Gastroesophageal sphincter (tissue), 4 donors: ENCODE measurements around the gene SLC29A4. TPM values are rescaled to one million over a fixed set of nuclear protein-coding genes. Genes with fewer than 3 reads are reported as not detected.
A peak's percentile ranks its signal among the peaks of the same experiment; 100 is the strongest.
"Not testable (repeated sequence)": the region's sequence is repeated elsewhere in the genome, so short reads cannot be mapped to it uniquely, and the experiment has no call there.

Source experiments
- ATAC-seq: fragments of 150-250 bp; one replicate; pipeline ENCODE4 v1.9.1; 2016; ENCODE audit warnings: mild to moderate bottlenecking, moderate library complexity
- H3K27ac ChIP-seq, 4 donors: fragments of 200-600 bp; sonication (generic) in 3 of 4; 1 replicate in 3 of 4; 2 replicates in 1 of 4; pipeline ENCODE4 v1.5.1; 2016 to 2019
- H3K27me3 ChIP-seq: fragments of 200-600 bp; sonication (generic); one replicate; pipeline ENCODE4 v1.5.1; 2019
- H3K36me3 ChIP-seq, 2 donors: fragments of 200-600 bp; sonication (generic); one replicate each; pipeline ENCODE4 v1.5.1; 2019; ENCODE audit warnings: control low read depth in 1 of 2
- H3K4me1 ChIP-seq, 3 donors: fragments of 200-600 bp; sonication (generic); 1 replicate in 2 of 3; 2 replicates in 1 of 3; pipeline ENCODE4 v1.5.1; 2016 to 2019; ENCODE audit warnings: control low read depth in 2 of 3
- H3K4me3 ChIP-seq, 2 donors: fragments of 200-600 bp; sonication (generic); one replicate each; pipeline ENCODE4 v1.5.1; 2019; ENCODE audit warnings: mild to moderate bottlenecking in 1 of 2, moderate library complexity in 1 of 2
- H3K9me3 ChIP-seq, 3 donors: fragments of 200-600 bp; sonication (generic); one replicate each; pipeline ENCODE4 v1.5.1; 2017 to 2019; ENCODE audit warnings: control low read depth in 2 of 3
- EP300 ChIP-seq: sonication (generic); formaldehyde crosslinking; IDR thresholded peaks from one replicate; pipeline ENCODE4 v1.6.1; 2017; ENCODE audit warnings: antibody characterized with exemption, mild to moderate bottlenecking
- POLR2A ChIP-seq, 2 donors: fragments of 450-650 bp; IDR thresholded peaks; one replicate each; pipeline ENCODE4 v1.6.1; 2017; ENCODE audit warnings: antibody characterized with exemption in 2 of 2, mild to moderate bottlenecking in 2 of 2, moderate library complexity in 1 of 2
- POLR2AphosphoS5 ChIP-seq: sonication (generic); formaldehyde crosslinking; IDR thresholded peaks from one replicate; pipeline ENCODE4 v1.6.1; 2017; ENCODE audit warnings: antibody characterized with exemption
- WGBS, 2 donors: methylation state at CpG; one replicate each; pipeline ENCODE4 v1.1.5; 2018; ENCODE audit warnings: low coverage in 1 of 2; 5-methylcytosine and 5-hydroxymethylcytosine counted together
- total RNA-seq, 4 donors: library from RNA; depleted of rRNA; stranded (reverse); fragments of >200 nt; gene quantifications; one replicate each; pipeline ENCODE4 v1.1.0, GENCODE V29; 2016
- TF ChIP-seq, protein P1 (sequence below), 4 experiments: fragments of 200-600 bp in 2 of 4; fragments of 450-650 bp in 2 of 4; sonication (generic) in 1 of 4; IDR thresholded peaks; one replicate each; pipeline ENCODE4 v1.5.1; 2017 to 2019; ENCODE audit warnings: antibody characterized with exemption in 4 of 4, mild to moderate bottlenecking in 2 of 4, moderate library complexity in 2 of 4

SLC29A4 gene
- total RNA-seq, 4 donors from 2014 or later, result 1.1 to 4.7 (median 2.4) TPM

DNA sequence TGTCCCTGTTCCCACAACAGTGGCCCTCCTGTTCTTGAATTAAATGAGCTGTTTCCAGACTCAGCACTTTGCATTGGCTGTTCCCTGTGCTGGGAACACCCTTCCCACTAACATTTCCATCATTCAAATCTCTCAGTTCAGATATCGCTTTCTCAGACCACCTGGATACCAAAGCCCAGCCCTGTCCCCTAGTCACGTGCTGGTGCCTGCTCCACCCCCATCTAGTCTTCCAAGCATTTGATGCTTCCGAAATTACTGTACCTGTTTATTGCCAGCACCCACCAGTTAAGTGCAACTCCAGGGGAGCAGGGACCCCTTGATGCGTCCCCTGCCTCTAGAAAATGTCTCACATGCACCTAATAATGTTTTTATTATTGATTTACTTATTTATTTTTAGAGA is 3.0 kb upstream of the SLC29A4 start:
- Histone ChIP-seq H3K9me3 (no peaks in the 10 kb centered on the region), H3K4me3 (no peak overlapping the region), H3K27ac (peak overlapping the region in 2 of 4 donors; percentile 38 to 40), H3K27me3 (no peaks in the 10 kb centered on the region), H3K36me3 (no peaks in the 10 kb centered on the region), H3K4me1 (peaks cover 0 to 44% (median 12%) of the 10 kb centered on the region in 3 donors)
- ATAC-seq, result no peak
- WGBS, 2 donors, result 84 to 94% methylated on average over 4 of the region's 4 CpGs
- TF ChIP-seq, protein P1, sequence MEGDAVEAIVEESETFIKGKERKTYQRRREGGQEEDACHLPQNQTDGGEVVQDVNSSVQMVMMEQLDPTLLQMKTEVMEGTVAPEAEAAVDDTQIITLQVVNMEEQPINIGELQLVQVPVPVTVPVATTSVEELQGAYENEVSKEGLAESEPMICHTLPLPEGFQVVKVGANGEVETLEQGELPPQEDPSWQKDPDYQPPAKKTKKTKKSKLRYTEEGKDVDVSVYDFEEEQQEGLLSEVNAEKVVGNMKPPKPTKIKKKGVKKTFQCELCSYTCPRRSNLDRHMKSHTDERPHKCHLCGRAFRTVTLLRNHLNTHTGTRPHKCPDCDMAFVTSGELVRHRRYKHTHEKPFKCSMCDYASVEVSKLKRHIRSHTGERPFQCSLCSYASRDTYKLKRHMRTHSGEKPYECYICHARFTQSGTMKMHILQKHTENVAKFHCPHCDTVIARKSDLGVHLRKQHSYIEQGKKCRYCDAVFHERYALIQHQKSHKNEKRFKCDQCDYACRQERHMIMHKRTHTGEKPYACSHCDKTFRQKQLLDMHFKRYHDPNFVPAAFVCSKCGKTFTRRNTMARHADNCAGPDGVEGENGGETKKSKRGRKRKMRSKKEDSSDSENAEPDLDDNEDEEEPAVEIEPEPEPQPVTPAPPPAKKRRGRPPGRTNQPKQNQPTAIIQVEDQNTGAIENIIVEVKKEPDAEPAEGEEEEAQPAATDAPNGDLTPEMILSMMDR (IDR thresholded peaks at IDR 0.05), result no peak
- TF ChIP-seq EP300, result no peak
- no peak for TF ChIP-seq POLR2A (IDR thresholded peaks at IDR 0.05)
- no peak for TF ChIP-seq POLR2AphosphoS5

DNA sequence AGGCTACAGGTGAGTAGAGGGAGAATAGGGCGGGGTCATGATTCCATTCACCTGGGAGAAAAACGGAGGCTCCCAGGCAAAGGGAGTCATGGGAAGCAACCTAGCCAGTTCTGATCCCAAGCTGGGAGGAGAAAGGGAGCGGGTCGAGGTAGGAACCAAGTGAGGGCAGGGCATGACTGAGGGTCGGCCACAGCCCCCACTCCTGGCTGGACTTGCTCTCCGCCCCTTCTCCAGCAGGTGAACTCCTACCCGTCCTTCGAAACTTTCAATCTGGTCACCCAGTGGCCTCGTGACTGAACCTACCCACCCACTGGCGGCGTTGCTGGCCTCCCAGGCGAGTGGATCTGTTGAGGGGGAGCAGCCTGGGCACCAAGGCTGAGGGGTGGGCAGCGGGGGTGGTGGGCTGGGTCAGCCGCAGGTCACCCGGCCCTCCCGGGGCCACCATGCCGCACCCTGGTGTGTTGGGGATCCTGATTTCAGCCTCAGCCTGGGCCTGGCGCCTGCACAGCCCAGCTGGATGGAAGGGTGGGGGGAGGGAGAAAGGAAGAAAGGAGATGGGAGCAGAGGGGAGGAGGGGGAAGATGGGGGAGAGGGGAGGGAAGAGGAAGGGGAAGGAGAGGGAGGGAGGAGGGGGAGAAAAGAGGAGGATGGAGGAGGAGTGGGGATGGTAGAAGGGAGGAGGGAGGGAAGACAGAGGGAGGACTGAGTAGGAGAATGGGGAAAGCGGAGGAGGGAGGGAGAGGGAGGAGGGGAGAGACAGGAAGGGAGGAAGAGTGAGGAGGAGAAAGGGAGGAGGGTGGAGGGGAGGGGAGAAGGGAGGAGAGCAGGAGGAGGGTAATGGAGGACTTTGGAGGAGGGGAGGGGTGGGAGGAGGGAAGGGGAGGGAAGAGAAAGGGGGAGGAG is 894 bp upstream of the SLC29A4 start:
- WGBS, 2 donors, result 54 to 73% methylated on average over 3 to 6 of the region's 19 CpGs
- not testable (repeated sequence) for H3K27ac ChIP-seq, H3K36me3 ChIP-seq, ATAC-seq, H3K9me3 ChIP-seq, H3K4me3 ChIP-seq, H3K27me3 ChIP-seq
- H3K4me1 ChIP-seq, result peaks cover 0 to 32% (median 5%) of the 10 kb centered on the region in 3 donors

DNA sequence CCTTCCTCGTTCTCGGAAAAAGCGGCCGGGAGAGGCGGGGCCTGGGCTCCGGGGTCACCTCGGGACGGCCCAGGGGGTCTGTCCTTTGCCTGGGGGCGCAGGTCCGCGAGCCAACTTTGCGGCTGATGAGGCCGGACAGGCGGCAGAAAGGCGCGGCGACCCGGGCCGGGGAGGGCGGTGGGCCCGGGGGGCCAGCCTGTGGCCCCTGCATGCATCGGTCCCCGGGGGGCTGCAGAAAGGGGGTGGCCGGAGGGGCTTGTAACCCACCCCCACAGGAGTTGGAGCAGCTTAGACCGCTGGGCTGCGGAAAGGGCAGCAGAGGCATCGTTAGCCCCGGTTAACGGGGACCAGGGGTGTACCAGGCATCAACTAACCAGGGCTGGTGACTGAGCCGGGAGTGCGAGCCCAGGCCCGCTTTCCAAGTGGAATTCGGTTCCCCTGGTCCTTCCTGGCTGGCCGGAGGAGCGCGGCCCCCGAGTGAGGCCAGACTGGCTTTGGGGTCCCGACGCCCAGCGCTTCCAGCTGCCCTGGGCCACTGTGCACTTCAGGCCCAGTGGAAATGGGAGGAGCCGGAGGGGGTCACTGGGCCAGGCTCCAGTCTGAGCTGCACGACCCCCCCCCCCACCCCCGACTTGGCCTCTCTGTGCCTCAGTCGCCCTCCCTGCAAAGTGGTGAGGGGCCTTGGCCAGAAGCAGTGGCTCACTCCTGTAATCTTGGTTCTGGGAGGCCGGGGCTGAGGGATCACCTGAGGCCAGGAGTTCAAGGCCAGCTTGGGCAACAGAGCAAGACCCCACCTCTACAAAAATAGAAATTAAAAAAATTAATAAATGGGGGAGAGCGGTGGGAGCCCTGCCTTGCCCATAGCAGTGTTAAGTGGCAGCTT is 919 bp downstream of the SLC29A4 start:
- TF ChIP-seq POLR2A (IDR thresholded peaks at IDR 0.05), result no peak
- no peak for TF ChIP-seq POLR2AphosphoS5
- TF ChIP-seq, protein P1 (IDR thresholded peaks at IDR 0.05), result no peak
- no peak for TF ChIP-seq EP300
- Histone ChIP-seq H3K27ac (peak overlapping the region in 1 of 4 donors; percentile 55), H3K4me1 (peaks cover 0 to 25% (median 5%) of the 10 kb centered on the region in 3 donors), H3K36me3 (no peaks in the 10 kb centered on the region), H3K4me3 (peak overlapping the region; percentile 52 to 60), H3K27me3 (no peaks in the 10 kb centered on the region), H3K9me3 (no peaks in the 10 kb centered on the region)
- no peak for ATAC-seq
- WGBS, 2 donors, result no CpG with 5 or more reads among the region's 46 CpGs

DNA sequence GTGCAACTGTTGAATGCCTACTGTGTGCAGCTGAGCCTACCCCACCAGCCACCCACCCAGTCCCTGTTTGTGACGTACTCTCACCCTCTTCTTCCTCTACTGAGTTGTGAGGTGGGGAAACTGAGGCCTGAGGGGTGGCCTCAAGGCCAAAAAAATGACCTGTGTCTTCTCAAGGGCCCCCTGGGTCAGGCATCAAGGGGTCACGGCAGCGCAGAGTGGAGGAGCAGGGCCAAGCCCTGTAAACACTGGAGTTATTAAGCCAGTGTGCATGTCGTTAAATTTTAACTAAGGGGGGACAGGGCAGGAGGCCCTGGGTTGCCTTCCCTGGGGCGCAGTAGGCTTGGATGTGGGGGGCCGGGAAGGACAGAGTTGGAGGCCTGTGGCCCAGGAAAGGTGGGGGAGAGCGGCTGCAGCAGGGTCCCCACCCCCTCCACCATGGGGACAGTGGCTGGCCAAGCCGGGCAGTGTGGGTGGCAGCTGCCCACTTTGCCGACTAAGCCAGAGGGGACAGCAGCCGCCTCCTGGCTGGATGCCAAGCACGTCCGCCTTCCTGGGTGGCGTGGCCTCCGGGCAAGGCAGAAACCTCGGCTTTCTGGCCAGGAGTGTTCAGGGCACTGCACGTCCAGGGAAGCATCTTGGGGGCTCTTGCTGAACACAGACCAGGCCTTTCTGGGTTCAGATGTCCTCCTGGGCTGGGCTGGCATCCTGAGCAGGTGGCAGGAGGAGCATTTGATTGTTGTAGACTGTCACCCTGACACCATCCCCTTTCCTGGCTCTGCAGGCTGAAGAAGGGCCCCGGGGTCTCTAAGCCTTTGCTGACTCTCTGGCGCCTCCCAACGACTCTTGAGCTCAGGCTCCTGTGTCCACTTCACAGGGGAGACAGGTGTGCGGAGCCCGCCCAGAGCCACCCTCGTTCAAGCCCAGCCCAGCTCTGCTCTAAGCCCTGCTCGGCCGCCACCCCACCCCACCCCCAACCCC is 1.9 kb downstream of the SLC29A4 start:
- 70% methylated on average over 4 of the region's 24 CpGs; no CpG with 5 or more reads in 1 of the 2 donors for WGBS, 2 donors
- Histone ChIP-seq H3K27ac (no peak overlapping the region), H3K4me3 (no peak overlapping the region), H3K27me3 (no peaks in the 10 kb centered on the region), H3K4me1 (peaks cover 0 to 17% (median 5%) of the 10 kb centered on the region in 3 donors), H3K36me3 (no peaks in the 10 kb centered on the region), H3K9me3 (no peaks in the 10 kb centered on the region)
- TF ChIP-seq, protein P1 (IDR thresholded peaks at IDR 0.05), result peak in 1 of 4 experiments; percentile 42
- no peak for TF ChIP-seq POLR2A (IDR thresholded peaks at IDR 0.05)
- ATAC-seq, result peak; percentile 18
